ENCODE data around the gene GDI1. TPM values are rescaled to one million over a fixed set of nuclear protein-coding genes. Genes with fewer than 3 reads are reported as not detected.
"Not testable (repeated sequence)": the region's sequence is repeated elsewhere in the genome, so short reads cannot be mapped to it uniquely, and the experiment has no call there.

GDI1 gene
- total RNA-seq (2014; rRNA removed; shearing (Covaris generic); ENCODE audit: low replicate concordance): 58.6 and 91.2 TPM in 2 replicates

DNA sequence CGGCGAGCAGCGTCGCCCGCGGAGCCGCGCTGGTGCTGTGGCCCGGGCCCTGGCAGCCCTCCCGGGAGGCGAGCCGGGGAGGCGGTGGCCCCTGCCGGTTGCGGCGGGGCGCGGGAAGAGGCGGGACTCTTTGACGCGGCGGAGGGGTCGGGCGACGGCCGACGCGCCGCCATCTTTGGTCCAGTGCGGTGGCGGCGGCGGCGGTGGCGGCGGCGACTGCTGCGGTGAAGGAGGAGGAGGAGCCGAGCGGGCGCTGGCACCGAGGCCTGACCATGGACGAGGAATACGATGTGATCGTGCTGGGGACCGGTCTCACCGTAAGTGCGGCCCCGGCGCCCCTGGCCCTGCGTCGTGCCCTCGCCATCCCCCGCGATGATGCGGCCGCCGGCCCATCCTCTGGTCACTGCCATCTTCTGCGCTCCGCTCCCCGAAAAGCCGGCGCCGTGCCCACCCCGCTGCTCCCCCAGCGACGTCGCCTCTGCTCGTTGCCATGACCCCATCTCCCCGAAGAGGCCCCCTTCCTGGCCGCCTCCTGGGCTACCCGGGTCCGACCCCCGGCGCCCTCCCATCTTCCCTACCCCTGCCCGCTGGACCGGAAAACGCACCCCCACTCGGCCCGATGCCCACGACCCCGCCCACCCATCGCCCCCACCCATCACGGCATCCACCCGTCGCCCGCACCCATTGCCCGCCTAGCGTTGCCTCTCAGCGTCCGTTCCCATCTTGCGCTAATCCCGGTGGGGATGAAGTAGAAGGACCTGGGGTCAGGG is at the start of gene GDI1:
Gene GDI1, plus strand, starts transcription at position 172 of the 770 bp plus-strand sequence. Its CDS starts 101 bp downstream, at position 273.
- peak; percentile 57 for DNase-seq (ENCODE audit: low read depth)

DNA sequence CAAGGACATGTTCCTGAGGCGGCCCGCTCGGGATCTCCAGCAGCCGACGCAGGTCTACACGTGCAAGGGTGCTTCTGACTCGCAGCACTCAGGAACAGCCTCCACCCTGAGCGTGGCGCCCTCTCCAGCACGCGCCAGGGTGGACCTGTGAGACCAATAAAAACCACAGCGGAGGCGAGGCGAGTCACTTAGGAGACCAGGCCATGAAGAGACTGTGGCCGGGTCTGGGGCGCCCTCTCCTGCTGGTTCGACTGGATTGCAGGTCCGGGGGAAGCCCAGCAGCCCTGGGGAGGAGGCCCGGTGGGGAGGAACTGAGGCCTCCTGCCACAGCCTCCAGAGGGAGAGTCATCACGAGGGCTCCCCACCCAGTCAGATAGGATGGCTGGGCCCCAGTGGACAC is 48.9 kb upstream of the GDI1 start:
- in situ Hi-C loops (cut with HindIII; ENCODE audit: low pct_unique_long_range_greater_than_20kb, low sequenced_read_pairs): not testable (repeated sequence)

More for the DNA sequence above, at the start of gene GDI1:
- in situ Hi-C loops (cut with HindIII; ENCODE audit: low pct_unique_long_range_greater_than_20kb, low sequenced_read_pairs): no loop called here

DNA sequence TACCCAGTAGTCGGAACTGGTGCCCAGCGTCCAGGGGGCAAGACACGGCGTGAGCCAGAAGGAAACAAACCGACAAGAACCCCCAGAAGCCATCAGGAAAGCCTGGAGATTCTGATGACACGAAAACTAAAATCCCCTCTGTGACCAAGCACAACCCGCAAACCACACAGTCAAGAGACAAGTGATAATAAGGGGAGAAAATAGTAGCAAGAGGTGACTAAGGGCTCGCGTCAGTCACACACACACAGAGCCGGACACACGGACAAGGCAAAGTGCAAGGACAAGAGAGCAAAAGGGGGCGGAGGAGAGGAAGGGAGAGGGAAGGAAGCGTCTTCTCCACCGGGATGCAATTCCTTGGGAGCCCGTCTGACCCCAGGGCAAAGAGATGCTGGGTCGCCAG is 48.3 kb upstream of the GDI1 start:
- DNase-seq (ENCODE audit: low read depth); in situ Hi-C loops (cut with HindIII; ENCODE audit: low pct_unique_long_range_greater_than_20kb, low sequenced_read_pairs): not testable (repeated sequence)

More for the DNA sequence above, 48.9 kb upstream of the GDI1 start:
- not testable (repeated sequence) for DNase-seq (ENCODE audit: low read depth)

DNA sequence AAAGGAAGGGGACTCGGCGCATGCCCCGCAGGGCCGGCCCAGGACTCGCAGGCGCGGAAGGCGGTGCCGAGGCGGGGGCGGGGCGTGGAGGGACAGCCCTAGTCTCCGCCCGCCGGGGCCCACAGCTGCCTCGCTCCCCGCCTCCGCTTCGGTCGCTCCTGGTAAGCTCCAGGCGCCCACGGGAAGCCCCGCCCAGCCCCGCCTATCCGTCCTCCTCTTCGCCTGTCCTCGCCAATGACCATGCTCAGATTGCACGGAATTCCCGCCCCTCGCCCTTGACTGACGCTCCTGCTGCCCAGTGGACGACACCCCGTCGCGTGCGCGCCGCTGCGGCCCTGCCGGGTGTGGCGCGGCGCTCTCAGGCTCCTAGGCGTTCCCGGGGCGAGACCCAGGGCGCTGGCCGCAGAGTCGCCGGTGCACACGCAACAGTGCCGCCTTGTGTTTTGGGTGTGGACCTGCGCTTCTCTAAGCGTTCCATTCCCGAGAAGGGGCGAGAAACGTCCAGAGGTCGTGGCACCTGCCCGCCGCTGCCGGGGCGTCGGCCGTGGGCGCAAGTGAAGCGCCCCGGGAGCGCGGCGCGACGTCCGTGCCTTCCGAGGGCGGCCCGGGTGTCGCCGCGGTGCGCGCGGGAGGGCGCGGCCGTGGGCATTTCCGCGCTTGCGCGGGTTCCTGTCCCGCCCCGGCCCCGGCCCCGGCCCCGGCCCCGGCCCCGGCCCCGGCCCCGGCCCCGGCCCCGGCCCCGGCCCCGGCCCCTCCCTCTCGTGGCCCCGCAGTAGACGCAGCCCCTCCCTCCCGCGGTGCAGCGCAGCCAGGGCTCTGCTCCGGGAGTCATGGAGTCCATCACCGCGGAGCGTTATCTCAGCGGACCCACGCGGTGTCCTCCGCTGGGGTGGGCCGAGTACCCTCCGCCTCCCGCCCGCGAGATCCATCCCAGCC is 46.9 kb upstream of the GDI1 start:
- in situ Hi-C loops (cut with HindIII; ENCODE audit: low pct_unique_long_range_greater_than_20kb, low sequenced_read_pairs); DNase-seq (ENCODE audit: low read depth): not testable (repeated sequence)

DNA sequence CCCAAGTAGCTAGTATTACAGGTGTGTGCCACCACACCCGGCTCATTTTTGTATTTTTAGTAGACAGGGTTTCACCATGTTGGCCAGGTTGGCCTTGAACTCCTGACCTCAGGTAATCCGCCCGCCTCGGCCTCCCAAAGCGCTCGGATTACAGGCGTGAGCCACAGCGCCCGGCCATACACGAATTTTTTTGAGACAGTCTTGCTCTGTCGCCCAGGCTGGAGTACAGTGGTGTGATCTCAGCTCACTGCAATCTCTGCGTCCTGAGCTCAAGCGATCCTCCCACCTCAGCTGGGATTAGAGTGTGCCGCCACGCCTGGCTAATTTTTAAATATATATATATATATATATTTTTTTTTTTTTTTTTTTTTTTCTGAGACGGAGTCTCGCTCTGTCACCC is 40.6 kb upstream of the GDI1 start:
- in situ Hi-C loops (cut with HindIII; ENCODE audit: low pct_unique_long_range_greater_than_20kb, low sequenced_read_pairs); DNase-seq (ENCODE audit: low read depth): not testable (repeated sequence)

DNA sequence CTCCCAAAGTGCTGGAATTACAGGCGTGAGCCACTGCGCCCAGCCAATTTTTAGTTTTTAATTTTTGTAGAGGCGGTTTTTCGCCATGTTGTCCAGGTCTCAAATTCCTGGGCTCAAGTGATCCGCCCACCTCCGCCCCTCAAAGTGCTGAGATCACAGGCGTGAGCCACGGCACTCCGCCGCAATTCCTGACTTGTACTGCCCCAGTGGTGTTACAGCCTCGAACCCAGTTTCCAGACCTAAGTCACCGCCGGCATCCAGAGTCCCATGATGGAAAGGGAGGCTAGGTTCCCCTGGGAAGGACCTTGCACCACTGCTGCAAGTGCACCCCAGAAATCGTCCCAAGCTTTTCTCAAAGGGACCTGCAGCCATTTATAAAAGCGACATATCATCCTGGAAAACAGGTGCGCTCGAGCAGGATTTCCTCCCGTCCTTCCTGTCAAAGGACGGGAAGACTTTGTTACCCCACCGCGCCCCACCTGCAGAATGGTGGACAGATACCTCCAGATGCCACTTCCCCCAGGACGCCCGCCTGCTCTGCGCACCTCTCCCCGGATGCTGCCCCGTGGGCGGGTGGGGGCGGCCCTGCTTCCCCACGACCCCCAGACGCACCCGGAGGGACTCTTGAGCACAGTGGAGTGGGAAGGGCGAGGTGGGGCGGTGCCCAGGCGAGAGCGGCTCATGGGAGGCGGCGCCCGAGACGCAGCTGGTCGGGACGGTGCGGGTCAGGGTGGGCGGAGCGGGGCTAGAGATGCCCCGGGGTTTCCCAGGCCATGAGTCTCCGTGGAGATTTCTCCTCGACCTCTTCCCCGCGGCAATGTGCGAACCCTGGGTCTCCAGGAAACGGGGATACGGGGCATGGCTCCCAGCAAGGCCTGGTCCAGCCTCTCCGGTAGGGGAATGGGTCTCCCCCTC is 39.7 kb upstream of the GDI1 start:
- in situ Hi-C loops (cut with HindIII; ENCODE audit: low pct_unique_long_range_greater_than_20kb, low sequenced_read_pairs): no loop called here
- peak; percentile 74 for DNase-seq (ENCODE audit: low read depth)

DNA sequence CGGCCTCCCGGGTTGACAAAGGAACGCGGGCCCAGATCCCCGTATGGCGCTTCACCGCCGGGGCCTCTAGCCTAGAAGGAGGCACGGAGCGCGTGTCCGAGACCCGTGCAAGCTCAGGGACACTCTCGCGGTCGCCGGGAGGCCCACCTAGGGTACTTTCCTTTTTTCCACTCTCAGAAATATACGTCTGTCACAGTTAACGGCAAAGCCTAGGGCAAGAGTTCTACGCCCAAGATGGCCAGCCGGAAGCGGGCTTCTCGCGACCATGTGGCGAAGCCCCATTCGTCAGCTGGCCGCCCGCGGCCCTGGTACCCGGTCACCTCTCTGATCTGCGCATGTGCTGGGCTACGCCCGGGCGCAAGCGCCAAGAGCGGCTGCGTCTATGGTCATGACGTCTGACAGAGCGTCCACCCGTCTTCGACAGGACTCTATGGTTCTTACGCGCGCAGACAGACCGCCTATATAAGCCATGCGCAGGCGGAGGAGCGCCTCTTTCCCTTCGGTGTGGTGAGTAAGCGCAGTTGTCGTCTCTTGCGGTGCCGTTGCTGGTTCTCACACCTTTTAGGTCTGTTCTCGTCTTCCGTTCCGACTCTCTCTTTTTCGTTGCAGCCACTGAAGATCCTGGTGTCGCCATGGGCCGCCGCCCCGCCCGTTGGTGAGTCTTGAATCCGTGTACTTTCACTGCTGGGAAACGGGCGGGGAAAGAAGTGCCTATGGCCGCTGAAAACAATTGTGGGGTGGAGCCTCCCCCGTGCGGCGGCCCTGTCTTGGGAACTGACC is 38.9 kb upstream of the GDI1 start, which contains the start of gene RPL10:
Gene RPL10, plus strand, starts transcription at position 490 of the 780 bp plus-strand sequence. Its CDS starts 143 bp downstream, at position 633.
- in situ Hi-C loops (cut with HindIII; ENCODE audit: low pct_unique_long_range_greater_than_20kb, low sequenced_read_pairs): no loop called here
- DNase-seq (ENCODE audit: low read depth): peak; percentile 89

DNA sequence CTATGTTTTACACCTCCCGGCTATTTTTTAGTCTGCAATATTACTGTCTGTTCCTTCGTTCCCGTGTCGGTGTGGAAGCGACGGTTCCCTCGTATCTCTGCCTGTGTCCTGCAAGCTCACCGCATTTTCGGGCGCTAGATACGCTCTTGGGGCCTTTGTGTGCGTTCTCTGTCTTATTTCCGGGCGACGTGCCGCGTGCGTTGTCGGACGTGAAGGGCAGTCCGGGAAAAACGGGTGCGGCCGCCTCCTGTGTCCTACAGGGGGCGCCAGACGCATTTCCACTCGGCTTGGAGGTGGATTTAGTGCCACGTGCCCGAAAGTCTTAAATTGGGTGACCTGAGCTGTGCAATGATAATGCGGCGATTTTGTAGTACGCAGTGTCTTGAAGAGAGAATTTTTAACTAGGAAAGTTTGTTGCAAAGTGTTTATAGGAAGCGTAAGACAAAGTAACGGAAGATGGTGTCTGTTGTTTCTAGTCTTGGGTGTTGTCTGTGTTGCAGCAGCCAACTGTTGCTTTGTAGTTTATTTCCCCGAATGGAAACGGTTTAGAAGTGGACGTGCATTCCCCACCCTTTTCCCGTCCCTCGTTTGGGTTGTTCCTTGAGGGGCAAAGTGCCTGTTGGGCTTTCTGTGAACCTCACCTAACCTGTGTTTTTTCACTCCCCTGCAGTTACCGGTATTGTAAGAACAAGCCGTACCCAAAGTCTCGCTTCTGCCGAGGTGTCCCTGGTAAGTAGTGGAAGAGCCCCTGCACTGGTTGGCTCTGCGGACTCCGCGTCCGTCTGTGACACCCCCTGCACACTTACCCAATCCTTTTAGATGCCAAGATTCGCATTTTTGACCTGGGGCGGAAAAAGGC is 38.1 kb upstream of the GDI1 start:
- peak; percentile 77 for DNase-seq (ENCODE audit: low read depth)
- in situ Hi-C loops (cut with HindIII; ENCODE audit: low pct_unique_long_range_greater_than_20kb, low sequenced_read_pairs): no loop called here

DNA sequence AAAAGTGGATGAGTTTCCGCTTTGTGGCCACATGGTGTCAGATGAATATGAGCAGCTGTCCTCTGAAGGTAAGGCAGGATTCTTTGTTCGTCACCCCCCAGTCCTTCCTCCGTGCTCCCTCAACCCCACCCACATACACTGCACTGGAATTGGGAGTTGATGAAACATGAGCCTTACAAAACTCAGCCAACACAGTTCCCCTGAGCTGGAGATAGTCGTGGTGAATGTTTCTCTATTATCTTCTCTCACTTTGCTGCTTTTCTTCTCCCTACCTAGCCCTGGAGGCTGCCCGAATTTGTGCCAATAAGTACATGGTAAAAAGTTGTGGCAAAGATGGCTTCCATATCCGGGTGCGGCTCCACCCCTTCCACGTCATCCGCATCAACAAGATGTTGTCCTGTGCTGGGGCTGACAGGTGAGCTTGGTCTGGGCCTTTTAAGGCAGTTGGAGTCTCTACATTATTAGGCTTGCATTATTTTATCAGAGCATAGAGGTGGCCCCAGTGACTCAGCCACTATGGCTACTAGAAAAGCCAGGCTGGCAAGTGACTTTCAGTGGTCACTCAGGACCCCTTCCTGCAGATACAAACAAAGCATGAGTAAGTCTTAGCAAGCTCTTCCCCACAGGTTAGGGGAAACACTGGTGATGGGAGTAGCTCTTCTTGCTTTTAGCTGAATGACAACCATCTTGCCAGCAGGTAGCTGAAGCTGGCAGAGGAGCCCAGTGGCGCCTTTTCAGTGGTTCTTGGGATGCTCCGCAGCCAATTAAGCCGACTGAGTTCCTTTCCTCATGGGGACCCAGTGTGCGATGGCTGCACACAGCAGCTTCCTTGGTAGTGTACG is 37.2 kb upstream of the GDI1 start:
- no peak for DNase-seq (ENCODE audit: low read depth)

DNA sequence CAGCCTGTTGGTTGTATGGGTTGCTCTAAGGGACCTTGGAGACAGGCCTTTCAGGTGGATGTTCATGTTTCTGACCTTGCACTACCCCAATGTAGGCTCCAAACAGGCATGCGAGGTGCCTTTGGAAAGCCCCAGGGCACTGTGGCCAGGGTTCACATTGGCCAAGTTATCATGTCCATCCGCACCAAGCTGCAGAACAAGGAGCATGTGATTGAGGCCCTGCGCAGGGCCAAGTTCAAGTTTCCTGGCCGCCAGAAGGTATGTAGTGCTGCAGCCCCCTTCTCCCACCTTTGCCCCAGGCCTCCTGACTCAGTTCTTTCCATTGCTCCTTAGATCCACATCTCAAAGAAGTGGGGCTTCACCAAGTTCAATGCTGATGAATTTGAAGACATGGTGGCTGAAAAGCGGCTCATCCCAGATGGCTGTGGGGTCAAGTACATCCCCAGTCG is 36.6 kb upstream of the GDI1 start:
- in situ Hi-C loops (cut with HindIII; ENCODE audit: low pct_unique_long_range_greater_than_20kb, low sequenced_read_pairs); DNase-seq (ENCODE audit: low read depth): not testable (repeated sequence)

More for the DNA sequence above, 37.2 kb upstream of the GDI1 start:
- in situ Hi-C loops (cut with HindIII; ENCODE audit: low pct_unique_long_range_greater_than_20kb, low sequenced_read_pairs): no loop called here

DNA sequence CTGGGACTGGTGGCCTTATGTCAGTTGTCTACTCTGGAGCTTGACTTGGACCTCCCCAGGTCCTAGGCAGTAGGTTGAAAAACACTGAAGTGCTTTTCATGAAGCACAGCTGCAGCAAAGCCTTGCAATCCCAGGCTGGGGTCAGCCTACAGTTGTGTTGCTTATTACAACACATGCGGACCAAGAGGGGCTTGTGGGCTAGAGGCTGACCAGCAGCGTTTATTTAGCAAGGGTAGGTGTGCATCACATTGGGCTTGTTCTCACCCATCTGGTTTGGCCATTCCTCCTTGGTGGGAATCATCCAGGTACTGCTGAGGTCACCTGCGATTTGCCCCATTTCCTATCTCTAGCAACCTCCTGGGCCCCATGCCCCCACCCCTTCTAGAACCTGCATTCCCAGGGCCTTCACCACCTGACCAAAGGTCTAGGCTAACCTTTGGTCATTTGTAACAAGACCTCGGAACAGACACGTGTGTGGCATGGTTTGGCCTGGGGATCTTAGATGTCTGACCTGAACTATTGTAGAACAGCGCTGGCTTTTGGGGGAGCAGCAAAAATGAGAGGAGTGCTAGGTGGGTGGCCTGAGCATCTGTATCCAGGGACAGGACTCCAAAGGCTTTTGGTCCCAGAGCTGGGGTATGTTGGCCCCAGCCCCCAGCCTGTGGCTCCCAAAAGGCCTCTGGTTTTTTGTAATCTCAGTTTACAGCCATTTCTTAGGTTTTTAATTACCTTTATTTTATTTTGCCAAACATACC is 35.7 kb upstream of the GDI1 start:
- no peak for DNase-seq (ENCODE audit: low read depth)
- in situ Hi-C loops (cut with HindIII; ENCODE audit: low pct_unique_long_range_greater_than_20kb, low sequenced_read_pairs): no loop called here

DNA sequence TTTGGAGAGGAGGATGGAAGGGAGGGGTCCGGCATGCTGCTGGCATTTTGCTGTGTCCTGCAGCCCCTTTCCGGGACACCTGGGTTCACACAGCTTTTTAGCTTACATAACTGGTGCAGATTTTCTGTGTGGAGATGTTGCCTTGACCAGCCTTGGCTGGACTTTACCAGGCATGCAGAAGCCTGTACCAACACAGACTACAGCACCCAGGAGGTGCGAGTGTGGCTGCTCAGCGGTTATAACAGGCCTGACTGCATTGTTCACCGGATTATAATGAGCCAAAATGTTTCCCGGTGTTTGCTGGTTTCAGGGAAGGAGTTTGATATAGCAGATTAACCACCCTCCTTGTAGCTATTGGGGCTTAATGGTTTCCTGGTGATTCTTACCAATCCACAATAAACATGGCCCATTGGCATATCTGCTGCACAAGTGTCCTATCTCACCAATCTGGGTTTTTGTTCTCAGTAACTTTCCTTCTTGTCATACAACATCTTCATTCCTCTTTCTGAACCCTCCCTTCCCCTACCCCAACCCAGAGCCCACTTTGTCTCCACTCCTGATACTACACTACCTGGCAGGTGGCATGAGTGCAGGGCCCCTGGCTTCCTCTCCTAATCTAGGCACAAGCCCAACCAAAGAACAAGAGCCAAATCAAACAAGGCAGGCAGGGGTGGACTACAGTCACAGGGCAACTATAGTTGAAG is 34.9 kb upstream of the GDI1 start:
- DNase-seq (ENCODE audit: low read depth): no peak
- in situ Hi-C loops (cut with HindIII; ENCODE audit: low pct_unique_long_range_greater_than_20kb, low sequenced_read_pairs): no loop called here

DNA sequence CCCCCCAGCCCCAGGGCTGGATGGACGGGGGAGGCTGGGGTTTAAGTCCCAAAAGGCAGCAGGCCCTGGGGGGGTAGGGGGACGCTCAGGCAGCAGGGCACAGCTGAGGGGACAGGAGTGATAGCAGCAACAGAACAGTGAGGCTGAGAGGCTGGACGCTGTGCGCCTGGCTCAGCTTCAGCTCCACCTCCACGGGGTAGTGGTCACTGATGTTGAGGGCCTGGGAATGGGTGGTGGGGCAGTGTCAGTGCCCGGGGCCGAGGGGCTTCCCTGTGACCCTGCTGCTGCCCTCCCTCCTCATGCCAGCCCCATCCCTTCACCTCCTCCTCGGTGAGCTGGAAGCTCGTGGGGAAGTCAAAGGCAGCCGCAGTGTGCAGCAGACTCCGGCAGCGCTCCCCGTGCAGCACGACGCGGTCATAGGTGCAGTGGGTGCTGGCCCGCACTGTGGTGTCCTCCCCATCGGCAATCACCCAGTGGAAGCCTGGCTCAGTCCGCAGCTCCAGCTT is 34.3 kb upstream of the GDI1 start:
- no peak for DNase-seq (ENCODE audit: low read depth)
- in situ Hi-C loops (cut with HindIII; ENCODE audit: low pct_unique_long_range_greater_than_20kb, low sequenced_read_pairs): no loop called here

DNA sequence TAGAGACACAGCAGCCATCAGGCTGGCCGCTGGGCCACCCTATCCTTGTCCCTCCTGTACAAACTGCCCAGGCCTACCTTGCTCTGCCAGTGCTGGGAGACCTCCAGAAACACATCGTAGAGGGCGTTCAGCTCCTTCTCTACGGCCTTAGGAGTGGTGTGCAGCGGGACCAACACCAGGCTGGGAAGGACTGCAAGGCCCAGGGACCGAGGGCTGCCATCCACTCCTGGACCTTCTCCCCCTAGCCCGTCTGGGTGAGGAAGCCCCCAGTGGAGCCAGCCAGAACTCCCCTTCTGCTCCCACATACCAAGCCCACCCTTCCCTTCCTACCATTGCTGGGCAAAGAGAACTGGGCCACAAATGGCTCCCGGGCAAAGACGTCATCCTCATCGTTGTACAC is 33.8 kb upstream of the GDI1 start:
- DNase-seq (ENCODE audit: low read depth): no peak
- in situ Hi-C loops (cut with HindIII; ENCODE audit: low pct_unique_long_range_greater_than_20kb, low sequenced_read_pairs): no loop called here
